Ramos (cell line): ENCODE results near the gene DYNLT5.
"Not testable (repeated sequence)": the region's sequence is repeated elsewhere in the genome, so short reads cannot be mapped to it uniquely, and the experiment has no call there.

Source experiments
- in situ Hi-C: fragments of 300-500 bp; cut with MboI; formaldehyde crosslinking; loops from one replicate; pipeline ENCODE4 v1.14.3; 2022; ENCODE audit warnings: low sequenced_read_pairs; ENCODE audit not compliant: unreplicated experiment

Gene DYNLT5

GRCh38 chr1:66779475-66780078 lies 27.3 kb downstream of the DYNLT5 start:
- in situ Hi-C loops: no loop called here

GRCh38 chr1:66785800-66786199 lies 33.5 kb downstream of the DYNLT5 start:
- in situ Hi-C loops: not testable (repeated sequence)

- in situ Hi-C loops: no loop called here
Measured at GRCh38 chr1:66787641-66788040, 35.4 kb downstream of the DYNLT5 start.

GRCh38 chr1:66788231-66788939 lies 36.1 kb downstream of the DYNLT5 start:
- in situ Hi-C loops: no loop called here

GRCh38 chr1:66791621-66792610 lies 39.7 kb downstream of the DYNLT5 start:
- in situ Hi-C loops: no loop called here

- in situ Hi-C loops: not testable (repeated sequence)
Measured at GRCh38 chr1:66795839-66796238, 43.6 kb downstream of the DYNLT5 start.

DNA sequence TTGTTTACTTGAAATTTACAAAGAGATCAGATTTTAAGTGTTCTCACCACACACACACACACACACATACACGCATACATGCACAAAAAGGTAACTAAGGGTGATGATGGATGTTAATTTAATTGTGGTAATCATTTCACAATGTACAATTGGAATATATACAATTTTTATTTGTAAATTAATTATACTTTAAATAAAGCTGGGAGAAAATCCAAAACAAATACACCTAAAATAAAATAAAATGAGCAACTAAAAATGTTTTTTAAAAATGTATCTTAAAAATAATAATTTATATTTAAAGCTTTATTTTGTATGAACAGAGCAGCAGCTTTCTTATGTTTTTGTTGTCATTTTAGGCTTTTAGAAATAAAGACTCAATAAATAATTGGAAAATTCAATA lies 57.0 kb downstream of the DYNLT5 start:
- in situ Hi-C loops: no loop called here

DNA sequence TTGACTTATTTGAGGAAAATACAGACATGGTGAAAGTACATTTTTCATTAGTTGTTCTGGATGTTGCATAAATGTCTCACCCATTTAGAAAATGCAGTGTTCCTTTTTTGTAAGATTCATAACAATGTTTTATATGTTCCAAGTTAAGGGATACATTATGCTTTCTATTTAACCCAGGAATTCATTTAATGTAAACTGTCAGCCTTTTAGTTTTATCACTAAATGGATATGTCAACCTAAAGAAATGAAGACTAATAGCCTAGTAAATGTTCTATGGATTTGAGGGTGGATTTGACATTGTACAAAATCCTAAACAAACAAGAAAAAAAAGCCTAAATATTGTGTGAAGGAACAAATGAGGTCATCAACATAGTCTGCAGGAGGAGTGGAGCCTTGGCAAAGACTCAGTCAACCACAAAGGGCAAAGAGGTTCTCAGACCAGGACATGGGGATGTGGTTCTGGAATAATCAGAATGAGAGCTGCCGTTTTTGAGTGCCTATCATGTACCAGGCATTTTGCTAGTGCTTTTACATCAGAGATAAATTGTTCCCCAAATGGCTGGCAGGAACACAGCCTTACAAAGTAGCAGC lies 57.6 kb downstream of the DYNLT5 start:
- in situ Hi-C loops: no loop called here

GRCh38 chr1:66824771-66825170 lies 72.5 kb downstream of the DYNLT5 start:
- in situ Hi-C loops: no loop called here
